SK-N-MC (cell line): ENCODE results near the gene CDK7.

Source experiments
- EZH2 ChIP-seq: fragments of 200-600 bp; sonication (generic); IDR thresholded peaks from one replicate; pipeline ENCODE4 v1.6.1; 2017; ENCODE audit warnings: antibody characterized with exemption
- FOXP2 ChIP-seq: optimal IDR thresholded peaks from 2 replicates; pipeline ENCODE3; 2011; ENCODE audit warnings: mild to moderate bottlenecking, moderate library complexity; ENCODE audit not compliant: insufficient read depth; ENCODE audit errors: extremely low read length, control extremely low read depth
- POLR2AphosphoS5 ChIP-seq: IDR thresholded peaks from 2 replicates; pipeline ENCODE4 v1.6.1; 2012; ENCODE audit warnings: mild to moderate bottlenecking, low read depth, low read length, borderline replicate concordance

- TF ChIP-seq EZH2 (no peak), POLR2AphosphoS5 (no peak), FOXP2 (no peak)
These were observed 31.2 kb downstream of the CDK7 start for GRCh38 chr5:69265931-69266330.
